ENCODE data around the gene BAIAP3.

BAIAP3 gene

GRCh38 chr16:1366712-1367299 lies 33.4 kb downstream of the BAIAP3 start:
- no peak for DNase-seq (ENCODE audit: low spot score)

DNA sequence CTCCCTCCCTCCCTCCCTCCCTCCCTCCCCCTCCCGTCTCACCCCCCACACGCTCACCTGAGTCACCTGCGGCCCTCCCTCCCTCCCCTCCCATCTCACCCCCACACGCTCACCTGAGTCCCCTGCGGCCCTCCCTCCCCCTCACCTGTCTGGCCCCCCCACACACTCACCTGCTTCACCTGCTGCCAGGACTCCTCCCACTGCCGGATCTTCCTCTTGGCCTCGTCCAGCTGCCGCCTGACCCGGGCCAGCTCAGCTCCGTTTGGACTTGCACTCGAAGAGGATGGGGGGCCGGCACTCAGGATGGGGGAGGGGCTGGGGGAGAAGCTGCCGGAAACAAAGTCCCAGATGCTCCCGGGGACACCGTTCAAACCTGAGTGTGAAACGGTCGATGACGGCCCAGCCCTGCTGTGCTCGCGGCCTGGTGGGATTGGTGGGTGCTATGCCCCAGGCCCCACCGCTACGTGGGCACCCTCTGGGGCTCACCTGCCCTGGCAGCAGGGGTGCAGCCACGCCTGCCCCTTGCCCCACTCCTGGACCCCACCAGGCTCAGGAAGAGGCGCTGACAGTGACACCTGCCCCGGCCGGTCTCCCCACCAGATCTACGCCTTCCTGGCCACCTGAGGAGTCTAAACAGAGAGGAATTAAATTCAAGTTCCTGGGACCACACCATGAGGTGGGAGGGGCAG lies 34.2 kb downstream of the BAIAP3 start:
- no peak for DNase-seq (ENCODE audit: low spot score)

DNA sequence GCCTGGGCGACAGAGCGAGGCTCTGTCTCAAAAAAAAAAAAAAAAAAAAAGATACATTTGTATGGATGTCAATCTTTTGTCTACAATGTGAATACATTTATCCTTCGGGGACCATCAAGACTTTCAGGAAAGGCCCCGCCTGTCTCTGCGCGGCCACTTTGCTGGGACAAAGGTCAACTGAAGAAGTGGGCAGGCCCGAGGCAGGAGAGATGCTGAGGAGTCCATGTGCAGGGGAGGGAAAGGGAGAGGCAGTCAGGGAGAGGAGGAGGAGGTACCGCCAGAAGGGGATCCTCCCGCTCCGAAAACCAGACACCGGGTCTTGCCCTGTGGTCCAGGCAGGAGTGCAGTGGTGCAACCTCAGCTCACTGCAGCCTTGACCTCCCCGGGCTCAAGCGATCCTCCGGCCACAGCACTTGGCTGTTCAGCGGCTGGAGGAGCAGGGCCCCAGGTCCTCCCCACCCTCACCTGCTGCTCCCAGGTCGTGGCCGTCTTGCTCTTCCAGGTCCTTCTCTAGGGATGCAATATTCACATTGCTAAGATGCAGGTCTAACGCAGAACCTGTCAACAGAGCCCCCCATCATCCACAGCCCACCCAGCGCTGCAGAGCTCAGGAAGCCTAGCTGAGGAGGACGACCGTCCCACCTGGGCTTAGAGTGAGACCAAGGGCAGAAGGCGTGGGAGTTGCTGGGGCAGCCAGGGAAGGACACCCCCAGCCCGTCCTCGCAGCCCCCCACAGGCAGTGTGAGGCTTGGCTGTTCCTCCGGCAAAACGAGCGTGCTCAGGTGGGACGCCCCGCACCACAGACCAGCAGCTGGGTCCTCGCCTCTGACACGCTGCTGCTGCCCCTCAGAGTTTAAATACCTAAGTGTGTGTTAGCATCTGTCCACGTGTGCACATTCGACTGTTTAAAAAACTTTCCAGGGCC lies 37.9 kb downstream of the BAIAP3 start:
- no peak for DNase-seq (ENCODE audit: low spot score)

DNA sequence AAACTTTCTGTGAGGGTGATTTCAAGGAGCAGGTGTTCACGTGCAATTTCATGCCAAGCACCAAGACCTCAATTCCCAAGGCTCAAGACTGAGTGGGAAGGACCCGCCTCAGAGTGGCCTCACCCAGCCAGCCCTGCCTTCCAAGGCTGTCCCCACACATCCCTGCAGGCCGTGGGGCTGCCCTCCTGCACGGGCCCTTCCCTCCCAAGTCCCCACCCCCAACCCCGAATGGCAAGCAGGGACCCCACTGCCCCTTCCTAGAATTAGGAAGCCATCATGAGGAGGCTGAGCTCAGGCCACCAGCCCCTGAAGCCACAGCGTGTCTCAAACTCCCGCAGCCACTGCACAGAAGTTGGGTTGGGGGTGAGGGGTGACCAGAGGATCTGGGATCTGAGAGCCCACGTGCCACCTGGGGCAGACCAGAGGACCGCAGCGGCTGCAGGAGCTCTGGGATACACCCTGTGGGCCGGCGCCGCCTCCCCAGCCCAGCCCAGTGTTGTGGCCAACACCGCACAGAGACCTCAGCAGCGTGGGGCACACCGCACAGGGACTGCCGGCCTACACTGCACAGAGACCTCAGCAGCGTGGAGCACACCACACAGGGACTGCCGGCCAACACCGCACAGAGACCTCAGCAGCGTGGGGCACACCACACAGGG lies 39.0 kb downstream of the BAIAP3 start:
- DNase-seq (ENCODE audit: low spot score) = no peak

DNA sequence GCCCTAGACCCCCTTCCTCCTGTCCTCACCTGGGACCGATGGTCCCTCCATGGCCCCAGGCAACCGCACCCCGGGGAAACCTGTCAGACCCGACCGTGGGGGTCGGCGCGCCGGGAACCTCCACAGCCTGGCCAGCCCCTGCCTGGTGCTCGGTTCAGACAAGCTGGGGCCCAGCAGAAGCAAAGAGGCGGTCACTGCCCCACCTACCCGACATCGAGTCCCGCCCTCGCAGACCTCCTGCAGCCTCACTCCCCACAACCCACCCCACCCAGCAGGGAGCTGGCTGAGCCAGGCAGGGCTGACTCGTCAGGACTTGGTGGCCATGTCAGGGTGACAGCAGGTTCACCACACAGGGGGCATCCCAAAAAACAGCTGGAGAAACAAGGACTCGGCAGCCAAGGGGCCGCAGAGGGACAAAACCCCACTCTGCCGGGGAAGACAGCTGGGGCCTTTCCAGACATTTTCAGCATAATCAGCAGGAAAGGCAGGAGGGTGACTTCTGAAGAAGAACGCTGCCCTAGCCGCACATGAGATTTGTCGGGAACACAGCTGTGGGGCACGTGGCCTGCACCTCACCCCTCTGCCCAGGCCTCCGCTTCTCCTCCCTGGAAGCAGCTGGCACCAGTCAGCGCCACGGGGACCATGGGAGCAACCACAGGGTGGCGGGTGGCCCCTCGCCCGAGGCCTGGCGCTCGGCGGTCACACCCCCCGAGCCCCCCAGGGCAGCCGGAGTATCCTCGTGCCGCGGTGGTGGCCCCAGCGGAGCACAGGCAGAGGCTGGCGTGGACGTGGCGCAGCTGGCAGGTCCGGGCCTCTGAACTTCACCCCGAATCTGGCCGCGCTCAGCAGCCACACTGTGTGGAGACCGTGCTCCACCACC lies 41.2 kb downstream of the BAIAP3 start:
- DNase-seq (ENCODE audit: low spot score) = no peak

- no peak for DNase-seq (ENCODE audit: low spot score)
Measured at GRCh38 chr16:1375298-1375640, 41.8 kb downstream of the BAIAP3 start.

- no peak for DNase-seq (ENCODE audit: low spot score)
Measured at GRCh38 chr16:1375741-1376410, 42.4 kb downstream of the BAIAP3 start.

- DNase-seq (ENCODE audit: low spot score) = no peak
Measured at GRCh38 chr16:1377406-1378010, 44.1 kb downstream of the BAIAP3 start.

- DNase-seq (ENCODE audit: low spot score) = no peak
Measured at GRCh38 chr16:1378087-1378803, 44.8 kb downstream of the BAIAP3 start.

GRCh38 chr16:1378804-1379303 lies 45.4 kb downstream of the BAIAP3 start:
- DNase-seq (ENCODE audit: low spot score) = peak; percentile 56

- peak; percentile 61 for DNase-seq (ENCODE audit: low spot score)
Measured at GRCh38 chr16:1379304-1380076, 46.0 kb downstream of the BAIAP3 start.

- no peak for DNase-seq (ENCODE audit: low spot score)
Measured at GRCh38 chr16:1380195-1380594, 46.8 kb downstream of the BAIAP3 start.

GRCh38 chr16:1381612-1382406 lies 48.4 kb downstream of the BAIAP3 start:
- DNase-seq (ENCODE audit: low spot score) = no peak

GRCh38 chr16:1383556-1383955 lies 50.1 kb downstream of the BAIAP3 start:
- no peak for DNase-seq (ENCODE audit: low spot score)

- no peak for DNase-seq (ENCODE audit: low spot score)
Measured at GRCh38 chr16:1385232-1385631, 51.8 kb downstream of the BAIAP3 start.

DNA sequence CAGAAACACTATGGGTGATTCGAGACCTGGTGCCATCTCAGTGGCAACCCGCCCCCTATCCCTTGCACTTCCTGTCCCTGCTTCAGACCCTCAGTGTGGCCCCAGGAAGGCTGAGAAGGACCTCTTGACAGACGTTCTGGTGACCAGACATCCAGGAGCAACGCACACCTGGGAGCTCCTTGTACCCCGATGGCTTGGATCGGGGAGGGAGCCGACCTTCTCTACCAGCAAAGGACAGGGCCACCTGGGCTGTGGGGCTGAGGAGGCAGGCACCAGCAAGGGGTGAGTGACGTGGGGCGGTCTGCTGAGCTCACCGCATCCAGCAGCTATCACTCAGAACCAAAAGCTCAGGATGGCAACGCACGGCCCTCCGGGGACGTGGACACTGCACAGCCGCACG lies 53.9 kb downstream of the BAIAP3 start:
- no peak for DNase-seq (ENCODE audit: low spot score)

DNA sequence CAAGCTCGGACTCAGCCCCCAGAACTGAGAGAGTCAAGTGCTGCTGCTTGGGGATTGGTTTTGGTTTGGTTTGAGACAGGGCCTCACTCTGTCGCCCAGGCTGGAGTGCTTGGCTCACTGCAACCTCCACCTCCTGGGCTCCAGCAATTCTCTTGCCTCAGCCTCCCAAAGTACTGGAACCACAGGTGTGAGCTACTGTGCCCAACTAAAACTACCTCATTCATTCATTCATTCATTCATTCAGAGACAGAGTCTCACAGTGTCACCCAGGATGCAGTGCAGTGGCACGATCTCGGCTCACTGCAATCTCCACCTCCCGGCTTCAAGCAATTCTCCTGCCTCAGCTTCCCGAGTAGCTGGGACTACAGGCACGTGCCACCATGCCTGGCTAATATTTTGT lies 56.3 kb downstream of the BAIAP3 start:
- DNase-seq (ENCODE audit: low spot score) = no peak

GRCh38 chr16:1390239-1390779 lies 56.9 kb downstream of the BAIAP3 start:
- DNase-seq (ENCODE audit: low spot score) = no peak

Measured in HuH-7 (cell line).